HL-60 (cell line): ENCODE measurements around the gene SLC34A1.

Source experiments
- DNase-seq, 2 experiments: peaks; one replicate each; pipeline ENCODE4 v3.0.0-alpha.2; 2010 to 2020; ENCODE audit warnings: low read depth in 1 of 2, low spot score in 1 of 2
- H3K27ac ChIP-seq: fragments of 250-450 bp; sonication (Bioruptor Pico); replicated peaks from 2 replicates; pipeline ENCODE4 v1.5.1; 2020; ENCODE audit warnings: mild to moderate bottlenecking, moderate library complexity
- H3K27me3 ChIP-seq: fragments of 250-450 bp; sonication (Bioruptor Pico); 2 replicates; pipeline ENCODE4 v1.5.1; 2021; ENCODE audit warnings: mild to moderate bottlenecking, moderate library complexity; ENCODE audit not compliant: insufficient read depth, poor library complexity, severe bottlenecking
- H3K4me3 ChIP-seq: replicated peaks from 2 replicates; pipeline ENCODE4 v1.5.1; 2011; ENCODE audit warnings: mild to moderate bottlenecking, control low read depth, low read length; ENCODE audit not compliant: insufficient read depth
- CTCF ChIP-seq: IDR thresholded peaks from one replicate; pipeline ENCODE4 v1.5.1; 2011; ENCODE audit warnings: low read length, control low read depth, inconsistent platforms; ENCODE audit not compliant: insufficient read depth
- GABPA ChIP-seq: IDR thresholded peaks from 2 replicates; pipeline ENCODE4 v1.6.1; 2012; ENCODE audit warnings: low read depth
- POLR2AphosphoS5 ChIP-seq: IDR thresholded peaks from 2 replicates; pipeline ENCODE4 v1.6.1; 2012; ENCODE audit warnings: low read depth
- REST ChIP-seq: IDR thresholded peaks from 2 replicates; pipeline ENCODE4 v1.6.1; 2012; ENCODE audit warnings: low read depth; ENCODE audit not compliant: insufficient replicate concordance
- SPI1 ChIP-seq: IDR thresholded peaks from 2 replicates; pipeline ENCODE4 v1.6.1; 2012; ENCODE audit warnings: low read depth, mild to moderate bottlenecking, borderline replicate concordance

Gene SLC34A1

GRCh38 chr5:177399997-177400868 is 16.0 kb downstream of the SLC34A1 start, which contains the start of gene PFN3:
TSS of gene PFN3 (minus strand) at chr5:177400661. CDS start at chr5:177400576, 85 bp downstream.
- TF ChIP-seq GABPA (no peak), CTCF (no peak), REST (no peak), POLR2AphosphoS5 (no peak), SPI1 (no peak)
- no peaks in the 10 kb centered on the region for H3K27me3 ChIP-seq
- H3K27ac ChIP-seq = no peak within 1 kb of the TSS
- no peak for DNase-seq
- H3K4me3 ChIP-seq = no peak within 1 kb of the TSS

- TF ChIP-seq GABPA = no peak
- TF ChIP-seq REST = no peak
- TF ChIP-seq SPI1 = no peak
- TF ChIP-seq CTCF = peak; percentile 7
- no peak for TF ChIP-seq POLR2AphosphoS5
- Histone ChIP-seq H3K27me3 (no peaks in the 10 kb centered on the region), H3K4me3 (peak overlapping the region; percentile 50), H3K27ac (no peak overlapping the region)
- peak in 1 of 2 experiments; percentile 58 for DNase-seq
Measured at GRCh38 chr5:177402271-177403043, 18.2 kb downstream of the SLC34A1 start.

- Histone ChIP-seq H3K4me3 (peak overlapping the region; percentile 50), H3K27me3 (no peaks in the 10 kb centered on the region), H3K27ac (peak overlapping the region; percentile 75)
- TF ChIP-seq POLR2AphosphoS5 (peak; percentile 33; the same call in 1 of the 2 replicates), SPI1 (no peak)
- DNase-seq = peak; percentile 67 to 71
Measured at GRCh38 chr5:177403102-177403791, 19.0 kb downstream of the SLC34A1 start.
